WERI-Rb-1 (cell line): Measurements from ENCODE around the gene ME1.

ENCODE experiments used
- DNase-seq: peaks from one replicate; pipeline ENCODE4 v3.0.0-alpha.2; 2020
- H3K27ac ChIP-seq: fragments of 250-450 bp; sonication (Bioruptor Pico); 2 replicates; pipeline ENCODE4 v1.5.1; 2020; ENCODE audit warnings: mild to moderate bottlenecking, moderate library complexity
- H3K27me3 ChIP-seq: fragments of 250-450 bp; sonication (Bioruptor Pico); 2 replicates; pipeline ENCODE4 v1.5.1; 2021; ENCODE audit warnings: mild to moderate bottlenecking, low read depth, moderate library complexity; ENCODE audit not compliant: insufficient read depth, severe bottlenecking
- H3K36me3 ChIP-seq: fragments of 250-450 bp; sonication (Bioruptor Pico); 2 replicates; pipeline ENCODE4 v1.5.1; 2020; ENCODE audit warnings: mild to moderate bottlenecking, moderate library complexity
- H3K4me3 ChIP-seq: 2 replicates; pipeline ENCODE4 v1.5.1; 2011; ENCODE audit warnings: low read depth, mild to moderate bottlenecking, control low read depth, low read length
- H3K9me3 ChIP-seq: fragments of 250-450 bp; sonication (Bioruptor Pico); 2 replicates; pipeline ENCODE4 v1.5.1; 2021; ENCODE audit warnings: mild to moderate bottlenecking, moderate library complexity; ENCODE audit not compliant: severe bottlenecking
- CTCF ChIP-seq: IDR thresholded peaks from 2 replicates; pipeline ENCODE4 v1.5.1; 2011; ENCODE audit warnings: low read depth, mild to moderate bottlenecking, control low read depth, inconsistent platforms, low read length

Gene ME1

GRCh38 chr6:83190626-83191025, 240.2 kb downstream of the ME1 start:
- no peak for DNase-seq
- TF ChIP-seq CTCF, result no peak
- H3K27me3 ChIP-seq, result no peaks in the 10 kb centered on the region
- no peak overlapping the region for H3K27ac ChIP-seq
- H3K9me3 ChIP-seq, result no peaks in the 10 kb centered on the region
- H3K4me3 ChIP-seq, result no peak overlapping the region
- peaks cover 43% of the 10 kb centered on the region for H3K36me3 ChIP-seq

- H3K27ac ChIP-seq, result no peak overlapping the region
- peaks cover 53% of the 10 kb centered on the region for H3K36me3 ChIP-seq
- no peak for DNase-seq
- no peak overlapping the region for H3K4me3 ChIP-seq
- no peak for TF ChIP-seq CTCF
- no peaks in the 10 kb centered on the region for H3K9me3 ChIP-seq
- H3K27me3 ChIP-seq, result no peaks in the 10 kb centered on the region
Measured at GRCh38 chr6:83188501-83188900, 242.3 kb downstream of the ME1 start.

- no peak for DNase-seq
- H3K36me3 ChIP-seq, result peaks cover 56% of the 10 kb centered on the region
- TF ChIP-seq CTCF, result no peak
- H3K9me3 ChIP-seq, result no peaks in the 10 kb centered on the region
- H3K27me3 ChIP-seq, result no peaks in the 10 kb centered on the region
- no peak overlapping the region for H3K4me3 ChIP-seq
- H3K27ac ChIP-seq, result no peak overlapping the region
Measured at GRCh38 chr6:83185096-83185495, 245.8 kb downstream of the ME1 start.

- no peak for DNase-seq
- Histone ChIP-seq H3K36me3 (peaks cover 57% of the 10 kb centered on the region), H3K27ac (no peak overlapping the region)
Measured at GRCh38 chr6:83183082-83183828, 247.6 kb downstream of the ME1 start.

DNA sequence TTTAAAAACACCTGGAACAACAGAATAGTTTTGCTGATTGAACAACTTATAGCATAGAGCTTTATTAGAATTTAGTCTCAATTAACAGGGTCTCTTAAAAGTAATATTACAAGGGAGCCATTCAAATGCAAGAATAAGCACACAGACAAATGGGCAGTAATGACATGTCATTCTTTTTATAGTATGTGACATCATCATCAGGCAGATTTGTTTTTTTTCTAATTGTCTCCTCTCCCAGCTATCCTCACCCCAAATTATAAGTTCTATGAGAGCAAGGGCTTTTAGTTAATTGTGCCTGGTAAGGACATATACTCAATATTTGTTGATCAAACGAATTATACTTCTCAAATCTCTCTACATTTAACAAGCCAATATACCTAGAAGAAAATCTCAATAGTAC, 248.7 kb downstream of the ME1 start:
- no peak for DNase-seq
- no peak overlapping the region for H3K4me3 ChIP-seq
- no peak for TF ChIP-seq CTCF
- peaks cover 59% of the 10 kb centered on the region for H3K36me3 ChIP-seq
- H3K27ac ChIP-seq, result no peak overlapping the region
- no peaks in the 10 kb centered on the region for H3K9me3 ChIP-seq
- no peaks in the 10 kb centered on the region for H3K27me3 ChIP-seq

More at GRCh38 chr6:83183082-83183828, 247.6 kb downstream of the ME1 start:
- Histone ChIP-seq H3K27me3 (no peaks in the 10 kb centered on the region), H3K4me3 (no peak overlapping the region), H3K9me3 (no peaks in the 10 kb centered on the region)
- TF ChIP-seq CTCF, result no peak

DNA sequence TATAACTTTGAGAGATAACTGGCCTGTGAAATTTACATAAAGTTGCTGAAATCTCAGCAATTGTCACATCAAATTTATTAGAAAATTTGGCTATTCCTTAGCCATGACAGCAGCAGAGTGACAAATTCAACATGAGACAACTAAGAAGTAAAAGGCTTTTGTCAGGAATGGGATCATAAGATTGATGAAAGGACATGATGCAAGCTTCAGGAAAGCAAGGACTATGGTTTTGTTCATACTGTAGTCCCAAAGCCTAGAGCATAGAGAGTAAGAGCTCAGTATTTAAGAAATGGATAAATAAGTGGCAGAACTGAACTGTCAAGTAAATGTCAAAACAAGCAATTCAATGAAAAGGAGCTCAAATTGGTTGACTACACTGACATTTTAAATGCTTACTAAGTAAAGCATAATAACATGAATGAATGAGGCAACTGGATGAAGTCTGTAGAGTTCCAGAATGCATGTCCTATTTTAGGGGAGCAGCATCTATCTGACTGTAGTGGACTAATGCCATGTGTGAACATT, 250.4 kb downstream of the ME1 start:
- Histone ChIP-seq H3K27ac (no peak overlapping the region), H3K4me3 (no peak overlapping the region), H3K36me3 (peaks cover 54% of the 10 kb centered on the region), H3K27me3 (no peaks in the 10 kb centered on the region), H3K9me3 (no peaks in the 10 kb centered on the region)
- no peak for DNase-seq
- TF ChIP-seq CTCF, result no peak
